Ishikawa (cell line): Measurements from ENCODE around the gene CDKN1A.

Experiments used
- CREB1 ChIP-seq: IDR thresholded peaks from 2 replicates; pipeline ENCODE4 v1.6.1; 2012; ENCODE audit warnings: low read depth
- FOXM1 ChIP-seq: IDR thresholded peaks from 2 replicates; pipeline ENCODE4 v1.6.1; 2012; ENCODE audit warnings: low read depth, borderline replicate concordance
- NFIC ChIP-seq: IDR thresholded peaks from 2 replicates; pipeline ENCODE4 v1.6.1; 2012
- RAD21 ChIP-seq: IDR thresholded peaks from 2 replicates; pipeline ENCODE4 v1.6.1; 2012; ENCODE audit warnings: low read depth
- REST ChIP-seq: IDR thresholded peaks from 2 replicates; pipeline ENCODE4 v1.6.1; 2012; ENCODE audit warnings: low read depth, mild to moderate bottlenecking
- TAF1 ChIP-seq: IDR thresholded peaks from 2 replicates; pipeline ENCODE4 v1.6.1; 2012; ENCODE audit warnings: low read depth, mild to moderate bottlenecking
- TEAD4 ChIP-seq: IDR thresholded peaks from 2 replicates; pipeline ENCODE4 v1.6.1; 2012
- YY1 ChIP-seq: IDR thresholded peaks from 2 replicates; pipeline ENCODE4 v1.6.1; 2012; ENCODE audit warnings: low read depth
- ZBTB7A ChIP-seq: IDR thresholded peaks from 2 replicates; pipeline ENCODE4 v1.6.1; 2012; ENCODE audit warnings: low read depth
- TF ChIP-seq, protein P1 (sequence below): IDR thresholded peaks from 2 replicates; pipeline ENCODE4 v1.6.1; 2012
- TF ChIP-seq, protein P2 (sequence below): IDR thresholded peaks from 2 replicates; pipeline ENCODE4 v1.6.1; 2012

GRCh38 chr6:36700071-36700812 lies 21.7 kb downstream of the CDKN1A start:
- TF ChIP-seq RAD21 (no peak), YY1 (no peak), NFIC (no peak), REST (no peak), FOXM1 (no peak), TEAD4 (no peak), CREB1 (no peak), TAF1 (no peak), ZBTB7A (no peak)
- TF ChIP-seq, protein P1, sequence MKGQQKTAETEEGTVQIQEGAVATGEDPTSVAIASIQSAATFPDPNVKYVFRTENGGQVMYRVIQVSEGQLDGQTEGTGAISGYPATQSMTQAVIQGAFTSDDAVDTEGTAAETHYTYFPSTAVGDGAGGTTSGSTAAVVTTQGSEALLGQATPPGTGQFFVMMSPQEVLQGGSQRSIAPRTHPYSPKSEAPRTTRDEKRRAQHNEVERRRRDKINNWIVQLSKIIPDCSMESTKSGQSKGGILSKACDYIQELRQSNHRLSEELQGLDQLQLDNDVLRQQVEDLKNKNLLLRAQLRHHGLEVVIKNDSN = no peak
- TF ChIP-seq, protein P2, sequence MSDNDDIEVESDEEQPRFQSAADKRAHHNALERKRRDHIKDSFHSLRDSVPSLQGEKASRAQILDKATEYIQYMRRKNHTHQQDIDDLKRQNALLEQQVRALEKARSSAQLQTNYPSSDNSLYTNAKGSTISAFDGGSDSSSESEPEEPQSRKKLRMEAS = no peak
